ENCODE data around the gene STS. TPM values are rescaled to one million over a fixed set of nuclear protein-coding genes. Genes with fewer than 3 reads are reported as not detected.

STS gene
- 1 to 10 TPM; 5.4 to 9.3 (median 6.7) TPM for total RNA-seq

DNA sequence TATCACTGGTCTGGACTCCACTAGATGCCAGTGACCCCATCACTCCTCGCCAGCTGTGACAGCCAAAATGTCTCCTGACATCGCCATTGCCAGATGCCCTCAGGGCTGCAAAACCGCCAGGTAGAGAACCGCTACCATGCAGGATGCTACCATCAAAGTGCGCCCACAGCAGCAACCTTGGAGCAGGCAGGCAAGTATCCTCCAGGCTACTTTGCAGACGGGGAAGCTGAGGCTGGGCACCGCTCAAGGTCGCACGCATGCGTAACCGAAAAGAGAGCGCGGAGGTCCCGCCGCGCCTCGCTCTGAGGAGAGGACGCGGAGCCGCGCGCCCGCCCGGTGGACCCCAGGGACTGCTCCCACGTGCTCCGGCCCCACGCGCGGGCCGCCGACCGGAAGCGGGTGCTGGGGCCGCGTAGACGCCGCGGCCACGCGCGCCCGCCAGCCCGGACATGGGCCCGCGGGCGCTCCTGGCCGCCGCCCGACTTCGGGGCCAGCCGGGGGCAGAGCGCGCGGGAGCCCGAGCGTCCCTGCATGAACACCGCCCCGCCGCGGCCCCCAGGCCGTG, at the start of gene STS:
STS (plus strand) TSS at position 300 of the 565 bp plus-strand sequence. CDS start 105,488 bp downstream, outside the sequence.
- Histone ChIP-seq H3K36me3 (no peaks in the 10 kb centered on the region), H3K27ac (peak within 1 kb of the TSS; percentile 74 to 84 (median 81)), H3K27me3 (no peaks in the 10 kb centered on the region), H3K4me3 (replicated peaks in 1 of 3) (peak within 1 kb of the TSS; percentile 35 to 64 (median 47)), H3K9me3 (no peaks in the 10 kb centered on the region), H3K4me1 (peaks cover 5 to 7% of the 10 kb centered on the region in 2 donors)
- TF ChIP-seq, protein P1, sequence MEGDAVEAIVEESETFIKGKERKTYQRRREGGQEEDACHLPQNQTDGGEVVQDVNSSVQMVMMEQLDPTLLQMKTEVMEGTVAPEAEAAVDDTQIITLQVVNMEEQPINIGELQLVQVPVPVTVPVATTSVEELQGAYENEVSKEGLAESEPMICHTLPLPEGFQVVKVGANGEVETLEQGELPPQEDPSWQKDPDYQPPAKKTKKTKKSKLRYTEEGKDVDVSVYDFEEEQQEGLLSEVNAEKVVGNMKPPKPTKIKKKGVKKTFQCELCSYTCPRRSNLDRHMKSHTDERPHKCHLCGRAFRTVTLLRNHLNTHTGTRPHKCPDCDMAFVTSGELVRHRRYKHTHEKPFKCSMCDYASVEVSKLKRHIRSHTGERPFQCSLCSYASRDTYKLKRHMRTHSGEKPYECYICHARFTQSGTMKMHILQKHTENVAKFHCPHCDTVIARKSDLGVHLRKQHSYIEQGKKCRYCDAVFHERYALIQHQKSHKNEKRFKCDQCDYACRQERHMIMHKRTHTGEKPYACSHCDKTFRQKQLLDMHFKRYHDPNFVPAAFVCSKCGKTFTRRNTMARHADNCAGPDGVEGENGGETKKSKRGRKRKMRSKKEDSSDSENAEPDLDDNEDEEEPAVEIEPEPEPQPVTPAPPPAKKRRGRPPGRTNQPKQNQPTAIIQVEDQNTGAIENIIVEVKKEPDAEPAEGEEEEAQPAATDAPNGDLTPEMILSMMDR (IDR thresholded peaks at IDR 0.05), result no peak
- no peak for TF ChIP-seq POLR2A (IDR thresholded peaks at IDR 0.05)
- peak; percentile 19 to 28 for DNase-seq
- 8% methylated on average over 2 of the region's 61 CpGs; no CpG with 5 or more reads in 1 of the 2 donors for WGBS, 2 donors
- intact Hi-C loops (cut with DNase I), result no loop called here

GRCh38 chrX:7100022-7100421, 47.5 kb upstream of the STS start:
- Histone ChIP-seq H3K4me3 (replicated peaks in 1 of 3) (no peak overlapping the region), H3K36me3 (peaks cover 0 to 6% of the 10 kb centered on the region in 2 donors), H3K27ac (no peak overlapping the region), H3K4me1 (no peaks in the 10 kb centered on the region), H3K27me3 (no peaks in the 10 kb centered on the region), H3K9me3 (no peaks in the 10 kb centered on the region)
- 77 to 87% methylated on average over 4 to 5 of the region's 7 CpGs for WGBS, 2 donors
- intact Hi-C loops (cut with DNase I), result no loop called here
- no peak for TF ChIP-seq POLR2A (IDR thresholded peaks at IDR 0.05)
- TF ChIP-seq, protein P1 (IDR thresholded peaks at IDR 0.05), result no peak
- no peak for DNase-seq

DNA sequence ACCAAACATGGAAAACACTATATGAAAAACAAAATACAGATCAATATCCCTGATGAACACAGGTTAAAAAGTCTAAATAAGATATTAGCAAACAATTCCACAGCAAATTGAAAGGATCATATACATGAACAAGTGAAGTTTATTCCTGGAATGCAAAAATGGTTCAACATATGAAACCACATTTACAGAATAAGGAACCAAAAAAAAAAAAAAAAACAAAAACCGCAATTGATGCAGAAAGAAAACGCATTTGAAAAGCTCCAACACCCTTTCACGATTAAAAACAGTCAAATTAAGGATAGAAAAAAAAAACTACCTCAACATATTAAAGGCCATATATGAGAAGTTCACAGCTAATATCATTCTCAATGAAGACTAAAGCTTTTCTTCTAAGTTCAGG, 45.4 kb upstream of the STS start:
- Histone ChIP-seq H3K27ac (no peak overlapping the region), H3K4me1 (no peaks in the 10 kb centered on the region), H3K4me3 (replicated peaks in 1 of 3) (no peak overlapping the region), H3K27me3 (no peaks in the 10 kb centered on the region), H3K9me3 (no peaks in the 10 kb centered on the region), H3K36me3 (peaks cover 0 to 6% of the 10 kb centered on the region in 2 donors)
- intact Hi-C loops (cut with DNase I), result no loop called here
- TF ChIP-seq, protein P1 (IDR thresholded peaks at IDR 0.05), result no peak
- TF ChIP-seq POLR2A (IDR thresholded peaks at IDR 0.05), result no peak
- WGBS, 2 donors, result 91 to 98% methylated on average over 3 of the region's 3 CpGs
- no peak for DNase-seq

DNA sequence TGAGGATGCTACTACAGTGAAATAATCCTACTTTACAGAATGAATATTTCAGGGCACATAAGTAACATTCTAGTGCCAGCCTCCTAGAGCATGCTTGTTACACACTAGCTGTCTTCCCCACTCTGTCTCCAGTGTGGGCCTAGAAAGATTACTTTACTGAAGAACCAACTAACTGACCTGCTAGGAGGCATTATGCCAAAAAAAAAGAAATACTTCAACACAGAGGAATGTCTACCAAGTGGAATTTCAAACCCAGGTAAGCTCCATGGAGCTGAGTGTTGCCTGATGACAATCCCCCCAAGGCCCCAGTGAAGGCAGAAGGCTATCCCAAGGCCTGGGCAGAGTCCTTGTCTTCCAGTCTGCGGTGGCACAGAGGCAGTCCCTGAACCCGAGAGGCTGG, 40.9 kb upstream of the STS start:
- Histone ChIP-seq H3K36me3 (peaks cover 0 to 6% of the 10 kb centered on the region in 2 donors), H3K27me3 (no peaks in the 10 kb centered on the region), H3K27ac (no peak overlapping the region), H3K4me1 (peaks cover 8 to 21% of the 10 kb centered on the region in 2 donors), H3K9me3 (no peaks in the 10 kb centered on the region), H3K4me3 (replicated peaks in 1 of 3) (no peak overlapping the region)
- intact Hi-C loops (cut with DNase I), result no loop called here
- TF ChIP-seq POLR2A (IDR thresholded peaks at IDR 0.05), result no peak
- TF ChIP-seq, protein P1 (IDR thresholded peaks at IDR 0.05), result no peak
- DNase-seq, result no peak
- 86% methylated on average over 2 of the region's 2 CpGs; no CpG with 5 or more reads in 1 of the 2 donors for WGBS, 2 donors

GRCh38 chrX:7108030-7108429, 39.5 kb upstream of the STS start:
- Histone ChIP-seq H3K4me3 (replicated peaks in 1 of 3) (no peak overlapping the region), H3K27ac (no peak overlapping the region), H3K9me3 (no peaks in the 10 kb centered on the region), H3K4me1 (peaks cover 8 to 21% of the 10 kb centered on the region in 2 donors), H3K27me3 (no peaks in the 10 kb centered on the region), H3K36me3 (peaks cover 0 to 6% of the 10 kb centered on the region in 2 donors)
- no peak for DNase-seq
- intact Hi-C loops (cut with DNase I), result no loop called here
- TF ChIP-seq POLR2A (IDR thresholded peaks at IDR 0.05), result no peak
- TF ChIP-seq, protein P1 (IDR thresholded peaks at IDR 0.05), result no peak
- 93 to 100% methylated on average over 1 to 5 of the region's 5 CpGs for WGBS, 2 donors
